Lower lobe of right lung (tissue), 2 donors: ENCODE data around the gene TBXAS1. TPM values are rescaled to one million over a fixed set of nuclear protein-coding genes. Genes with fewer than 3 reads are reported as not detected.

Experiments used
- ATAC-seq, 2 donors: fragments of 200-7000 bp; cut with Tn5 transposase; one replicate each; pipeline ENCODE4 v1.9.1; 2020 to 2022; ENCODE audit warnings: mild to moderate bottlenecking in 2 of 2, moderate library complexity in 2 of 2
- DNase-seq: peaks from one replicate; pipeline ENCODE4 v3.0.0-alpha.2; 2020
- H3K27ac ChIP-seq: fragments of 200-600 bp; one replicate; pipeline ENCODE4 v1.8.0; 2022
- H3K27me3 ChIP-seq: fragments of 200-600 bp; one replicate; pipeline ENCODE4 v1.8.0; 2022; ENCODE audit warnings: low read depth
- H3K36me3 ChIP-seq: fragments of 200-600 bp; one replicate; pipeline ENCODE4 v1.8.0; 2022; ENCODE audit warnings: mild to moderate bottlenecking
- H3K4me1 ChIP-seq: fragments of 200-600 bp; one replicate; pipeline ENCODE4 v1.8.0; 2022
- H3K4me3 ChIP-seq: fragments of 200-600 bp; one replicate; pipeline ENCODE4 v1.8.0; 2022; ENCODE audit warnings: mild to moderate bottlenecking
- H3K9me3 ChIP-seq: fragments of 200-600 bp; one replicate; pipeline ENCODE4 v1.8.0; 2022
- intact Hi-C: fragments of 100-400 bp; cut with DNase I; formaldehyde crosslinking; loops from one replicate; pipeline ENCODE4 v1.11.0; 2022
- long read RNA-seq: library from polyadenylated mRNA; unstranded; transcript quantifications from one replicate; pipeline ENCODE4 v2.0.0, GENCODE V29; 2021
- total RNA-seq: library from RNA; stranded (reverse); fragmentation: NEBNext Ultra II Directional; extraction: Animal tissue kit (Norgen Biotek cat#: 25700); gene quantifications from one replicate; pipeline ENCODE4 v1.2.1, GENCODE V29; 2021
- TF ChIP-seq, protein P1 (sequence below): fragments of 200-600 bp; IDR thresholded peaks from one replicate; pipeline ENCODE4 v1.8.0; 2022; ENCODE audit warnings: antibody characterized with exemption, mild to moderate bottlenecking
- donor health status: DM: no; HTN: yes; CAD: no; lungs with severe emphysema.

TBXAS1 gene
- total RNA-seq, result 92.6 TPM
- long read RNA-seq, transcript TBXAS1-208 (13 exons, 1,963 nt), result major isoform, 42 of 117 reads
- long read RNA-seq, partial matches to known transcripts, result 19 of 117 reads
- long read RNA-seq, other reads (novel, unspliced or antisense), result 51 of 117 reads

DNA sequence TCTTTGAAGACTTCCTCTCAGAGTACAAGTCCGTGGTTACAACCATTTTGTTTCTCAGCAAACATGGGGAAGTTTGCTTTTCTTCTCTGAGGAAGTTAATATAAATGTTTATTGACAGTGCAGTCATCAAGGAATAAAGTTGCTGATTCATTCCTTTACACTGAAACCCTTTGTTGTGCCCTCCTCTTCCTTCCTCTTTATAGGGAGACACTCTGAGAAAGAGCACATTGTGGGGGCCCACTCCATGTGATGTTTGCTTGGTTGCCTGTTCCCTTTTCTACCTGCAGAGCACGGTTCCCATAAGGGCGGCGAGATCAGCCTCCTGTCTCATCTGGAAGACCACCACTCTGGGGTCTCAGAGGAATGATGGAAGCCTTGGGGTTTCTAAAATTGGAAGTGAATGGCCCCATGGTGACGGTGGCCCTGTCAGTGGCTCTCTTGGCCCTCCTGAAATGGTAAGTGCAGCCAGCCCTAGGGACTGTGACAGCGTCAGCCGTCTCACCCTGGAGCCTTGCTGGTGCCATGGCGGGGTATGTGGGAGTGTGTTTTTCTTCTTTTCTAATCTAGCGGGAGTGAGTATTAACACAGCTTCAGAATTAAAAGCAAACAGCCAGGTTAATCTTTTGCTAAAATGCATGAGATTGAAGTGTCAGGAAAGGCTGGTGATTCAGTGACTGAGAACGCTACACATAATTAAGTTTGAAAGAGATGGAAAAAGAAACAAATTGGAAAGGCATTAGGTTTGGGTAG, at the start of gene TBXAS1:
Gene TBXAS1 (plus strand): TSS at position 240 of the 750 bp plus-strand sequence. CDS start 127 bp downstream, at position 367.
- TF ChIP-seq, protein P1, sequence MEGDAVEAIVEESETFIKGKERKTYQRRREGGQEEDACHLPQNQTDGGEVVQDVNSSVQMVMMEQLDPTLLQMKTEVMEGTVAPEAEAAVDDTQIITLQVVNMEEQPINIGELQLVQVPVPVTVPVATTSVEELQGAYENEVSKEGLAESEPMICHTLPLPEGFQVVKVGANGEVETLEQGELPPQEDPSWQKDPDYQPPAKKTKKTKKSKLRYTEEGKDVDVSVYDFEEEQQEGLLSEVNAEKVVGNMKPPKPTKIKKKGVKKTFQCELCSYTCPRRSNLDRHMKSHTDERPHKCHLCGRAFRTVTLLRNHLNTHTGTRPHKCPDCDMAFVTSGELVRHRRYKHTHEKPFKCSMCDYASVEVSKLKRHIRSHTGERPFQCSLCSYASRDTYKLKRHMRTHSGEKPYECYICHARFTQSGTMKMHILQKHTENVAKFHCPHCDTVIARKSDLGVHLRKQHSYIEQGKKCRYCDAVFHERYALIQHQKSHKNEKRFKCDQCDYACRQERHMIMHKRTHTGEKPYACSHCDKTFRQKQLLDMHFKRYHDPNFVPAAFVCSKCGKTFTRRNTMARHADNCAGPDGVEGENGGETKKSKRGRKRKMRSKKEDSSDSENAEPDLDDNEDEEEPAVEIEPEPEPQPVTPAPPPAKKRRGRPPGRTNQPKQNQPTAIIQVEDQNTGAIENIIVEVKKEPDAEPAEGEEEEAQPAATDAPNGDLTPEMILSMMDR, result no peak
- H3K27me3 ChIP-seq, result no peaks in the 10 kb centered on the region
- H3K9me3 ChIP-seq, result peaks cover 2% of the 10 kb centered on the region
- H3K4me3 ChIP-seq, result peak within 1 kb of the TSS; percentile 44
- peak; percentile 84 for ATAC-seq
- intact Hi-C loops, result no loop called here
- no peaks in the 10 kb centered on the region for H3K36me3 ChIP-seq
- DNase-seq, result peak; percentile 65
- H3K27ac ChIP-seq, result peak within 1 kb of the TSS; percentile 76
- peaks cover 17% of the 10 kb centered on the region for H3K4me1 ChIP-seq

- no peaks in the 10 kb centered on the region for H3K36me3 ChIP-seq
- no peaks in the 10 kb centered on the region for H3K9me3 ChIP-seq
- DNase-seq, result no peak
- H3K27me3 ChIP-seq, result no peaks in the 10 kb centered on the region
- H3K27ac ChIP-seq, result no peak overlapping the region
- ATAC-seq, result no peak
- no peak overlapping the region for H3K4me3 ChIP-seq
- H3K4me1 ChIP-seq, result peaks cover 12% of the 10 kb centered on the region
- intact Hi-C loops, result no loop called here
- TF ChIP-seq, protein P1, result no peak
Observed at GRCh38 chr7:139782932-139783331, 46.1 kb upstream of the TBXAS1 start.

DNA sequence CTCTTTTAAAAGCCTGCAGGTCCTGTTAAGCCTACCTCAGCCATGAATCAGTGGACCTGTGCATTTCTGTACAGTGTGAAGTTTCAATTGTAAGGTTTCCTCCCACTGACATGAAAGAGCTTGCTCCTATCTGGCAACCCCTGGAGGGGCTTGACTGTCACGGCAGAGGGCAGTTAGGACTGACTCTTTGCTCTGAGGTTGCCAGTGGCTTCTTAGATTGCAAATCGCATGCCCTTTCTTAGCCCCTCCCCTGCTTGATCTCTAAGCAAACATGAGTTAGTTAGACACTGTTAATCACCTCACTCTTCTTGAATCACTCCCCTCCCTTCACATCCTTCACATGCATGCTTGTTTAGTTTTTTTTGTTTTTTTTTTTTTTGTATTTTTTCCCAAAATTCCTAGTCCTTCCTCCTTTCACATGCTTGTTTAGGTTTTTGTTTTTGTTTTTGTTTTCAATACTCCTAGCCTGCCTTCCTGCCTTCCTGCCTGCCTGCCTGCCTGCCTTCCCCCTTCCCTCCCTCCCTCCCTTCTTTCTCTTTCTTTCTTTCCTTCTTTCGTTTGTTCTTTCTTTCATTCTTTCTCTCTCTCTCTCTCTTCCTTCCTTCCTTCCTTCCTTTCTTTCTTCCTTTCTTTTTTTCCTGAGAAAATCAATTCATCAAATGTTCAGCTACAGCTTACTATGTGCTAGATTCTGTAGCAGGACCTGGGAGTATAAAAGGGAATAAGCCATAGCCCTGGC, 45.2 kb upstream of the TBXAS1 start:
- no peaks in the 10 kb centered on the region for H3K27me3 ChIP-seq
- no peak for DNase-seq
- no peak for ATAC-seq
- TF ChIP-seq, protein P1, result no peak
- H3K4me3 ChIP-seq, result no peak overlapping the region
- no peak overlapping the region for H3K27ac ChIP-seq
- peaks cover 9% of the 10 kb centered on the region for H3K4me1 ChIP-seq
- H3K36me3 ChIP-seq, result no peaks in the 10 kb centered on the region
- H3K9me3 ChIP-seq, result no peaks in the 10 kb centered on the region
- intact Hi-C loops, result no loop called here

- DNase-seq (no peak), ATAC-seq (no peak)
- intact Hi-C loops, result no loop called here
- no peaks in the 10 kb centered on the region for H3K9me3 ChIP-seq
- no peak overlapping the region for H3K27ac ChIP-seq
- H3K36me3 ChIP-seq, result no peaks in the 10 kb centered on the region
- no peak overlapping the region for H3K4me3 ChIP-seq
- H3K4me1 ChIP-seq, result peaks cover 6% of the 10 kb centered on the region
- TF ChIP-seq, protein P1, result no peak
- no peaks in the 10 kb centered on the region for H3K27me3 ChIP-seq
Observed at GRCh38 chr7:139784648-139785047, 44.4 kb upstream of the TBXAS1 start.

GRCh38 chr7:139791316-139791715, 37.7 kb upstream of the TBXAS1 start:
- no peak overlapping the region for H3K4me3 ChIP-seq
- TF ChIP-seq, protein P1, result no peak
- H3K27me3 ChIP-seq, result no peaks in the 10 kb centered on the region
- DNase-seq, result no peak
- H3K36me3 ChIP-seq, result no peaks in the 10 kb centered on the region
- no peaks in the 10 kb centered on the region for H3K4me1 ChIP-seq
- no peak overlapping the region for H3K27ac ChIP-seq
- no peak for ATAC-seq
- intact Hi-C loops, result no loop called here
- no peaks in the 10 kb centered on the region for H3K9me3 ChIP-seq
